Sigmoid colon (tissue), 3 donors: ENCODE data around the gene ZNF280B.

ENCODE experiments used
- POLR2A ChIP-seq, 2 donors: fragments of 450-650 bp; IDR thresholded peaks; one replicate each; pipeline ENCODE4 v1.6.1; 2016; ENCODE audit warnings: antibody characterized with exemption in 2 of 2, mild to moderate bottlenecking in 2 of 2, moderate library complexity in 2 of 2
- TF ChIP-seq, protein P1 (sequence below), 4 experiments: fragments of 450-650 bp in 3 of 4; fragments of 200-600 bp in 1 of 4; IDR thresholded peaks; one replicate each; pipeline ENCODE4 v1.5.1; 2016 to 2019; ENCODE audit warnings: antibody characterized with exemption in 4 of 4, mild to moderate bottlenecking in 3 of 4, moderate library complexity in 2 of 4

DNA sequence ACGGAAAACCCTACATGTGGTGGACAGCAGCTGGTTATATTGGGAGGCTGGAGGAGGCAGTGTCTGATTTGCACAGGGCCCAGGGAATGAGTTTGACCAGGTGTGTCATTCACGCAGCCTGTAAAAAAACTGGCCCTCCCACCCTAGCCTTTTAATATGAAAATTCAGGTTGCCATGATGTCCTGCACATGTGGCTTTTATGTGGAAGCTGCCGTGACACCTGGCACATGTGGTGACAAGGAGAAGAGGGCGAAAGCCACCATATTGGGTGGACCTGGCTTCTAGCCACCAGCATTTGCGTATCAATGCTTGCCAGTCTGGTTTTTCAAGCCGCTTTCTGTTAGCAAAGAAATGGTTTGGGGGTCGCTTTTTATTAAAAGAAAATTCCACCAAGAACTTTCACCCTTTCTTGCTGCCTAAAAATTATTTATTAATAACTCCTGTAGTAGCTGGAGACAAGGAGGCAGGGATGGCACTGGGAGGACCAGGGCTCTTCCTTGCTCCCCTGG, 43.4 kb downstream of the ZNF280B start:
- TF ChIP-seq POLR2A (IDR thresholded peaks at IDR 0.05): no peak
- TF ChIP-seq, protein P1, sequence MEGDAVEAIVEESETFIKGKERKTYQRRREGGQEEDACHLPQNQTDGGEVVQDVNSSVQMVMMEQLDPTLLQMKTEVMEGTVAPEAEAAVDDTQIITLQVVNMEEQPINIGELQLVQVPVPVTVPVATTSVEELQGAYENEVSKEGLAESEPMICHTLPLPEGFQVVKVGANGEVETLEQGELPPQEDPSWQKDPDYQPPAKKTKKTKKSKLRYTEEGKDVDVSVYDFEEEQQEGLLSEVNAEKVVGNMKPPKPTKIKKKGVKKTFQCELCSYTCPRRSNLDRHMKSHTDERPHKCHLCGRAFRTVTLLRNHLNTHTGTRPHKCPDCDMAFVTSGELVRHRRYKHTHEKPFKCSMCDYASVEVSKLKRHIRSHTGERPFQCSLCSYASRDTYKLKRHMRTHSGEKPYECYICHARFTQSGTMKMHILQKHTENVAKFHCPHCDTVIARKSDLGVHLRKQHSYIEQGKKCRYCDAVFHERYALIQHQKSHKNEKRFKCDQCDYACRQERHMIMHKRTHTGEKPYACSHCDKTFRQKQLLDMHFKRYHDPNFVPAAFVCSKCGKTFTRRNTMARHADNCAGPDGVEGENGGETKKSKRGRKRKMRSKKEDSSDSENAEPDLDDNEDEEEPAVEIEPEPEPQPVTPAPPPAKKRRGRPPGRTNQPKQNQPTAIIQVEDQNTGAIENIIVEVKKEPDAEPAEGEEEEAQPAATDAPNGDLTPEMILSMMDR (IDR thresholded peaks at IDR 0.05): no peak
